Stimulated activated CD4-positive, alpha-beta T cell treated with anti-CD3 and anti-CD28 coated beads, TNF-alpha, amount 100 ng/mL, for 1 hour (primary cell): ENCODE measurements around the gene SLC46A1.

Source experiments
- DNase-seq, 3 donors: peaks; one replicate each; pipeline ENCODE4 v3.0.0-alpha.2; 2020; ENCODE audit warnings: low read depth in 3 of 3, low spot score in 1 of 3

The SLC46A1 gene

DNA sequence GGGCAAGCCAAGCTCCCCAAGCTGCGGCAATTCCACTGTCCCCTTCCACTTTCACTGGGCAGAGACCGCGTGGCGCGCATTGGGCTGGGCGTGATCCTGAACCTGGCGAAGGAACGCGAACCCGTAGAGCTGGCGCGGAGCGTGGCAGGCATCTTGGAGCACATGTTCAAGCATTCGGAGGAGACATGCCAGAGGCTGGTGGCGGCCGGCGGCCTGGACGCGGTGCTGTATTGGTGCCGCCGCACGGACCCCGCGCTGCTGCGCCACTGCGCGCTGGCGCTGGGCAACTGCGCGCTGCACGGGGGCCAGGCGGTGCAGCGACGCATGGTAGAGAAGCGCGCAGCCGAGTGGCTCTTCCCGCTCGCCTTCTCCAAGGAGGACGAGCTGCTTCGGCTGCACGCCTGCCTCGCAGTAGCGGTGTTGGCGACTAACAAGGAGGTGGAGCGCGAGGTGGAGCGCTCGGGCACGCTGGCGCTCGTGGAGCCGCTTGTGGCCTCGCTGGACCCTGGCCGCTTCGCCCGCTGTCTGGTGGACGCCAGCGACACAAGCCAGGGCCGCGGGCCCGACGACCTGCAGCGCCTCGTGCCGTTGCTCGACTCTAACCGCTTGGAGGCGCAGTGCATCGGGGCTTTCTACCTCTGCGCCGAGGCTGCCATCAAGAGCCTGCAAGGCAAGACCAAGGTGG, 24.7 kb downstream of the SLC46A1 start:
- no peak for DNase-seq

DNA sequence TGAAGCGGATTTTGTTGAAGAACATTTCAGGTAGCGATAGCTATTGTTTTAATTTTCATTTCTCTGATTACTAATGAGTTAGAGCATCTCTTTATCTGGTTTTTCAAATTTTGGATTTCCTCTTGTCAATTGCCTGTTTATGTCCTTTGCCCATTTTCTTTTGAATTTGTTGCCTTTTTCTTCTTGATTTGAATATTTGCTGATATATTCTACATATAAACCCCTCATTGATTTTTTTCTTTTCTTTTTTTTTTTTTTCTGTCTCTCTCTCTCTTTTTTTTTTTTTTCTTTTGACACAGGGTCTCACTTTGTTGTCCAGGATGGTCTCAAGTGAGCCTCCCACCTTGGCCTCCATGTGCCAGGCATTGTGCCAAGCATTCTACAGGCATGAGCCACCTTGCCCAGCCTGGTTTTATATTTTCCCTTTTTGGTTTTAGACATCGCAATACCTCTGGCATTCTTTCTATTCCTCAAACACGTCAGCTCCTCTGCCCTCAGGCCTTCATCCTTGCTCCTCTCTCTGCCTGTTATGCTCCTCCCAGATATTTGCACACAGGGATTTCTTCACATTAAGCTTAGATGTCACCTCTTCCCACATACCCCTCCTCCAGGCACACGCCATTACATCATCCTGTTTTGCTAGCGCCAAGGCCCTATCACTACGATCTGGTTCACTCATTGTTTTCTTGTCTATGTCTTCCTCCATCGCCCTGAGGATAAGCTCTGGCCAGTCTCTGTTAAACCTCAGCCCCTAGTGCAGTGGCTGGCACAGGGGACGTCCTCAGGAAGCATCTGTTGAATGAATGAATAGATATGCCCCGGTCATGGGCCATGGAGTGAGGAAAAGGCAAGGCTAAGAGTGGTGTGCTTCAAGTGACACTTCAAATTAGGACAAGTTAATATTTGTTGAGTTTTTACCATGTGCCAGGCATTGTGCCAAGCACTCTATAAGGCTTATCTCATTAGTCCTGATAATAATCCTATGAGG, 25.9 kb downstream of the SLC46A1 start:
- DNase-seq = no peak

DNA sequence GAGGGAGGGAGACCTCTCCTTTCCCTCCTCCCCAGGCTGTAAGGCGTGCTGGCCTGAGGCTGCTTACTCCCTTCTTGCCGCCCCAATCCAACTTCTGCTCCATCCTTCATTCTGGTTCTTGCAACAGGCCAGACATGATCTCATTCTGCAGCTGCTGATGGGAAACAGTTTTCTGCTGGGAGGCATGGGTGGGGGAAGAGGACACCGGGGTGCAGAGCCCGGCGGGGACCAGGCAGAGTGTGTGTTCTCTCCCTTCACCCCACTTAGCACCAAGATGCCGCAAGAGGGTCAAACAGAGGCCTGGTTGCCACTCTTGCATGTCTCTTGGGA, 33.1 kb downstream of the SLC46A1 start:
- no peak for DNase-seq

DNA sequence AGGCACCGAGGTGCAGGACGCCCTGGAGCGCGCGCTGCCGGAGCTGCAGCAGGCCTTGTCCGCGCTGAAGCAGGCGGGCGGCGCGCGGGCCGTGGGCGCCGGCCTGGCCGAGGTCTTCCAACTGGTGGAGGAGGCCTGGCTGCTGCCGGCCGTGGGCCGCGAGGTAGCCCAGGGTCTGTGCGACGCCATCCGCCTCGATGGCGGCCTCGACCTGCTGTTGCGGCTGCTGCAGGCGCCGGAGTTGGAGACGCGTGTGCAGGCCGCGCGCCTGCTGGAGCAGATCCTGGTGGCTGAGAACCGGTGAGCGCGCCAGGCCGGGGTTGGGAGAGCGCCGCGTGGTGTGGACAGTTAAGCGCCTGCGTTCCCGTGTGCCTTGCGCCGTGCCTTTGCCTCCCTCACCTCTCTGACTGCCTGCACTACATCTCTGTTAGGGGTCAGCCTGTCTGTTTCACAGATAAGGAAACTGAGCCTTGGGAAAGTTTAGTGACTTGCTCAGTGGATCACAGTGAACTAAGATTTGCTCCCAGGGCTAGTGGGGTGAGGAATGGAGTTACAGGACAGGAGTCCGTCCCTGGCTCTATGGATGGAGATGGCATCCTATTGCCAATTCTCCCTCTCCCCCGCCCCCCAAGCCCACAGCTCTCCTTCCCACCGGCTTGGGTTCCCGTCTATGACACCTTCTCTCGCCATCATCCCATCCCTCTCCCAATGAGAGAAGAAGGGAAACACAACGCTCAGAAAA, 33.6 kb downstream of the SLC46A1 start:
- DNase-seq = no peak

DNA sequence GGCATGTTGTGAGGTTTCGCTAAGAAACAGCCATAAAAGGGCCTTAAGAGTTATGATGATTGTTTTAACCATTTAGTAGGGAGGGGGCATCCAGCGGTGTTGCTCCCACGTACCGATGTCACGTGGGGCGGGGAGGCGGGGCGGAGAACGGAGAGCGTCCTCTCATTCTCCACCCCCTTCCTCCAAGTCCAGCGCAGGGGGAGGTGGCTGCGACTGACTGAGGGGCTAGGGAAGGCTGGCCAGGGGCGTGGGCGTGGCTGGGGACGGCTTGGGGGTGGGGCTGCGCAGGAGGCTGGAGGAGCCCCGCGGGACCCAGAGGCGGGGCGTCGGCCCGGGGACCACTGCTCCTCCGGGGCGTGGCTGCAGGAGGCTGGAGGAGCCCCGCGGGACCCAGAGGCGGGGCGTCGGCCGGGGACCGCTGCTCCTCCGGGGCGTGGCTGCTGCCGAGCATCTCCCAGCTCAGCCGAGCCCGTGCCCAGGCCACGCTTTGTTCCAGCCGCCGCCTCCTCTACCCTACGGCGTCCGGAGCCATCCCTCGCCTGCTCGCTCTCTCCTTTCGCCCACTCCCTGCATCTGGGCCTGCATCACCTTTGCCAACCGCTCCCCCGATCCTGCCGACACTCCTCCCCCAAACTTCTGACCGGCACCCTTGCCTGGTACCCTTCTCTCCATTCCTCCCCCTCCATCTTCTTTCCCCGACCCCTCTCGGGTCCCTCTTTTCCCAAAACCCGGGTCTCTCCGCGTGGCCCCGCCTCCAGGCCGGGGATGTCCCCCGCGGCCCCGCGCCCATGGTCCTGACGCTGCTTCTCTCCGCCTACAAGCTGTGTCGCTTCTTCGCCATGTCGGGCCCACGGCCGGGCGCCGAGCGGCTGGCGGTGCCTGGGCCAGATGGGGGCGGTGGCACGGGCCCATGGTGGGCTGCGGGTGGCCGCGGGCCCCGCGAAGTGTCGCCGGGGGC, 34.5 kb downstream of the SLC46A1 start, which contains the start of gene SARM1:
TSS of gene SARM1 (plus strand) at position 450 of the 958 bp plus-strand sequence. CDS start at position 789, 339 bp downstream.
- DNase-seq = peak; percentile 38 to 73 (median 50)

DNA sequence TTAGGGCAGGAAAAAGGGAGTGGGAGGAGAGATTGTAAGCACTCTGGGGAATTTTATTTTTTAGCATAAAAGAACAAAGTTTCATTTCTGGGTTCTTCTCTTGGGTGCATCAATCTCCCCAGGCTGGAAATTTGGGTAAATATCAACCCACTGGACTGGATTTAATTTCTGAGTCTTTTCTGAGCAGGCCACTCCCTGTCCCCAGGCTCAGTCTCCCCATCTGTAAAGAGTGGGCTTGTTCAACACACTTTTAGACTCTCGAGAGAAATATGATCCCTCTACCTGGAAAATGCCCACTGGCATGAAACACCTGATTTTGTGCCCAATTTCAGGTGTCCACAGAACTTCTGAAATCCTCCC, 35.3 kb downstream of the SLC46A1 start:
- no peak for DNase-seq

DNA sequence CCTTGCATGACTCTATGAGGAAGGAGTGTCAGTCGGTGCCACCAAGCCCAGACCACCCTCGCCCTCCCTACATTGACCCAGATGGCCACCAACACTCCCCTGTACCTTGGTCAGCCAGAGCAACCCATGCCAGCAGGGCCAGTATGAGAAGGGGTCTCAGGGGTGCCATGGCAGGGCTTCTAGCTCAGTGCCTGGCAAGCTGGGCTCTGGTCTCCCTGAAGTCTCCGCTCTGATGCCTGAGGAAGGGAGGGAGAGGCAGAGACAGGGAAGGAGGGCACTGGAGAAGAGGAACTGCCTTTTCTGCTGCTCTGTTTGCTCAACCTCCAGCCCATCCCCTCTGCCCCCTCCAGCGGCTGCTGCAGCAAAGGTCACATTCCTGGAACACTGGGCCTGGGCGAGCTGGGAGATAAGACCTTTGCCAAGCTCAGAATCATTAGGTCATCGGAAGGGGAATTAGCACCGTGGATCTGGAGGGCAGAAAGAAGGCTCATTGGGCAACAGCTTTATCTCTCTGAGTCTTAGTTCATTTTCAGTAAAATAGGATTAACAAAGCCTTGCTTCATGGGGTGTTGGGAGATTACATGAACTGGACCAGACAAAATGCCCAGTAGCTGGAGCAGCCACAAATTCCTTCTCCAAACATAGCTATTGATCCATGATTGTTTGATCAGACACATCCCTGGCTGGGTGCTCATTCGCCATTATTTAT, 35.8 kb downstream of the SLC46A1 start, which contains the start of gene VTN:
TSS of gene VTN (minus strand) at position 273 of the 709 bp plus-strand sequence. CDS start at position 169, 104 bp downstream.
- no peak for DNase-seq

DNA sequence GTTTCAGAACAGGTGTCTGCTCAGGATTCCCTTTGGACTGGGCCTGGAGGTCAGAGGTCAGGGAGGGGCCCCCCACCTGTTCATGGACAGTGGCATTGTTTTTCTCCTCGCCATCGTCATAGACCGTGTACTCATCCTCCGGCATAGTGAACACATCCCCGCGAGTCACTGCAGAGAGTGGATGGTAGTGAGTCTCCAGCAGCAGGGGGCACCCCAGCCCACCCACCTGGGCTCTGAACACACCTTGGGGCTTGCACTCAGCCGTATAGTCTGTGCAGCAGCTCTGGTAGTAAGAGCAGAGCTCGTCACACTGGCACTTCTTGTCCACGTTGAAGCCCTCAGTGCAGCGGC, 36.4 kb downstream of the SLC46A1 start:
- DNase-seq = no peak

DNA sequence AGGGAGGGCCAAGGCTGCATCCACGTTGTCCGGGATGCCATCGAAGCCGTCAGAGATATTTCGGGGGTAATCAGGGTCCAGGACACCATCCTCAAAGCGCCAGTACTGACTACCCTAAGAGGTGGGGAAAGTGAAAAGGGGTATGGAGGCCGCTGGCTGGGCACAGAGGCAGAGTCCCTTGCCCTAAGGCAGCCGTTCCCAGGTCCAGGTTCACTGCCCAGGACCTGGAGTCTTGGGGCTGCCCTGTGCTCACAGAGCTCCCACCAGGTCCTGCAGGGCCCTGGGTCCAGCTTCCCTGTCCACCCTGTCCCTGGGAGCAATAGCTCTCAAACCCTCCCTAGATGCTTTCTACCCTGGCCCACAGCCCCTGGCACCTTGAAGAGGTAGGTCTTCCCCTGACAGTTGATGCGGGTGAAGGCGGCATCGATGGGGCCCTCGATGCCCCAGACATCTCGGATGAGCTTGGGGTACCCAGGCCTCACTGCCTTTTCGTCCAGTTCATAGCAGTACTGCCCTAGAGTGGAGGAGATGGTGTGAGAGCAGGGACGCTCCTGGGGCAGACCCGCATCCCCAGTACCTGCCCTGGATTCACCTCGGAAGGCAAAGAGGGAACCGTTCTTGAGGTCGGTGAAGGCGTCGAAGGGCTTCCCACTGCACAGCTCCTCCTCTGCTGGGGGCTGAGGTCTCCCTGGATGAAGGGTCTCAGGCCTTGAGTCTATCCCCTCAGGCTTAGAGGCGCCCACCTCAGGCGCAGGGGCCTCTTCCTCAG, 36.9 kb downstream of the SLC46A1 start:
- no peak for DNase-seq

DNA sequence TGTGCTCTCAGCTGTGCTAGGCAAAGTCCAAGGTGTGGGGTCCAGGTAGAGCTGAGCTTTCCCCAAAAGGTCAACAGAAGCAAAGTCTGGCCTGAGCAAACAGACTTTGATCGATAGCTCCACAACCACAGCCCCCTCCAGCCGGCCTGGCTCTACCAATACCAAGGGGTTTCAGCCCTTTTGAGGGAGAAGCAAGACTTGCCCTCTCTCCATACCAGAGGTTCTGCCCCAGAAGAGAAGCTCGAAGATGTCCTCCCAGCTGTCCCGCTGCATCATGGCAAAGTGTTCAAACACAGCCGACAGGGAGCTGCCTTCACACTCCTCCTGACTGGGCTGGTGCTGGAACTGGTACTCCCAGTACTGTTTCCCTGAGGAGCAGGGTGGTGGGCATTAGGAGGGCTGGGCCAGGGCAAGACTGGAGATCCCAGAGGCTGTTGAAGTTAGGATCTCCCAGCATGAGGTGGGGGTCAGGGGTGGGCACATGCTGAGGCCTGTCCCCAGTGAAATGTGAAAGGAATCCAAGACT, 37.6 kb downstream of the SLC46A1 start:
- no peak for DNase-seq

DNA sequence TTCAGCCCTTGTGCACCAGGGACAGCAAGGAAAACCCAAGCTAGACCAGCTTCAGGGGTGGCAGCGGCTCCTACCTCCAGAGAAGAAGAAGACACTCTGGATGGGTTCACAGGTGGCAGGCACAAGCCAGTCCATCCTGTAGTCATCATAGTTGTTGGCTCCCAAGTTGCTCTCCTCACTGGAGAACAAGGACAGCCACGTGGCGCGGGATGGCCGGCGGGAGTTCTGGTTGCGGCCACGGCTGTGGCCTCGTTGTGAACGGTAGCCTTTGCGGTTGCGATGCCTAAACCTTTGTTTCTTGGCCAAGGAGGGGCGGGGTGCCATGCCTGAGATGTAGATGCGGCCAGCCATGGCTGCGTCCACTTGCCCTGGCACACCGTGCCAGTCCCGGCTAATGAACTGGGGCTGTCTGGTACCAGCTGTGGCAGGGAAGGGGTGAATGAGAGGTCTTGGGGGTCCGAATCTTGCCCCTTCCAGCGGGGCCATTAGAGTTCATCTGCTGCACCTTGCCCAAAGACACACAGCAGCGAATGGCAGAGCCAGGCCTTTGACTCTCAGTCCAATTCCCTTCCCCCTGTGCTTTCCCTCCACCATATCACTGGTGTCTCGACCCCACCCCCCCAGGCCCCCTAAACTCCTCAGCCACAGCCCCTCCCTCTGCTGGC, 38.2 kb downstream of the SLC46A1 start:
- DNase-seq = no peak

DNA sequence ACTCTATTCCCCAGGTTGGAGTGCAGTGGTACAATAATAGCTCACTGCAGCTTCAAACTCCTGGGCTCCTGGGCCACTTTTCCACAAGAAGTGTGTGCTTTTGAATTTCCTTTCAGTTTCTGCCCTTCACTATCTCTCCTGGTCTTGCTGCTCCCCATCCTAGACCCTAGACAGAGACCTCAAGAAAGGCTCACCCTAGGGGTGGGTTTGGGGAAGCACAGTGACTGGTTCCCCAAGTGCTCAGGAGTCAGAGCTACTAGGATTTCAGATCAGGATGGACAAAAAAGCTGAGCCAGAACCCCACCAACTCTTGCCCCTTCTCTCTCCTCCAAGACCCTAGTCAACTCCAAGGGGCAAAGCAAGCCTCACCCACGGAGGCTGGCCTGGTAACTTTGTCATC, 39.4 kb downstream of the SLC46A1 start:
- no peak for DNase-seq

DNA sequence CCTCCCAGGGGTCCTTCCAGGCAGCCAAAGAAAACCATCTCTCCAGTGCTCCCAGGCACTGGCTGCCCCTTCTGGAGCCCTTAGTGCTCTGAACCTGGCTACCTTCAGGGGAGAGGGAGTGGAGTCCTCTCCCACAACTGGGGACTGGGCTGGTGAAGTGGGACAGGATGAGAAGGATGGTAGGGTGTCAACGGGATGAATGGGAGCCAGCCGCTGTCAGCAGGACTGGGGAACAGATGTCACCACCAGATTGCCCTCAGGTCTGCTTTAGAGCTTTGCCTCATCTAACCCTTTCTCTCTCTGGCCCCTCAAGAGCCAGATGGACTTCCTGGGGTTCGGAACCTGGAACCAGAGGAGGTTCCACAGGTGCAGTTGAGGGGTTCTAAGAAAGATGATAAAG, 40.5 kb downstream of the SLC46A1 start:
- no peak for DNase-seq

DNA sequence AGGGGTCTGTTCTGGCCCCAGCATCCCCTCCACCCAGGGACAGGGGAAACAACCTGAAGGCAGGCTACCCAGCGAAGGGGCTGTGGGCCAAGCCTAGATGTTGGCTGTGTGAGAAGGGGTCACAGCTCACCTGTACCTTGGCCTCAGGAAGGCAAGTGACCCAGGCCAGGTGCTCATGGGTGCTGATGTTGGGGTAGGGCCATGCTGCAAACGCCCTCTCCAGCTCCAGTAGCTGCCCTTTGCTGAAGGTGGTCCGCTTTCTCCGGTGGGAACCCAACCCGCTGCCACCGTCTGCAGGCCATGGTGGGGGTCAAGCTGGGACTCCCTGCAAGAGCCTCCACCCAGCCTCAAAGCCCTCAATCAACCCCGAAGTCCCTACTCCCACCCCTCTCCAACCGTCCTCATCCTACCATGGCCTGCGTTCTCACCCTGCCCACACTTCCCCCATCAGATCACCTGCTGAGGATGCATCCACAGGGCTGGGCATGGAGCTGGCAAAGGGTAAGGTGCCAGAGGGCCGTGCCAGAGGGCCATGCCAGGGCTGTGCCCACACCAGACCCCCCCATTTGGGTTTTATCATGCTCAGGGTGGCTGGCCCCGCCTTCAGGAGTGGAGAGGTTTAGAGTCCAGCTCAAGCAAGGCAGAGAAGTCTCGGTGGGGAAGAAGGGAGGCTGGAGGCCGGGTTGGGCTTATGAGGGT, 41.2 kb downstream of the SLC46A1 start, which contains the start of gene SEBOX:
TSS of gene SEBOX (minus strand) at position 535 of the 699 bp plus-strand sequence. CDS start at position 487, 48 bp downstream.
- no peak for DNase-seq

DNA sequence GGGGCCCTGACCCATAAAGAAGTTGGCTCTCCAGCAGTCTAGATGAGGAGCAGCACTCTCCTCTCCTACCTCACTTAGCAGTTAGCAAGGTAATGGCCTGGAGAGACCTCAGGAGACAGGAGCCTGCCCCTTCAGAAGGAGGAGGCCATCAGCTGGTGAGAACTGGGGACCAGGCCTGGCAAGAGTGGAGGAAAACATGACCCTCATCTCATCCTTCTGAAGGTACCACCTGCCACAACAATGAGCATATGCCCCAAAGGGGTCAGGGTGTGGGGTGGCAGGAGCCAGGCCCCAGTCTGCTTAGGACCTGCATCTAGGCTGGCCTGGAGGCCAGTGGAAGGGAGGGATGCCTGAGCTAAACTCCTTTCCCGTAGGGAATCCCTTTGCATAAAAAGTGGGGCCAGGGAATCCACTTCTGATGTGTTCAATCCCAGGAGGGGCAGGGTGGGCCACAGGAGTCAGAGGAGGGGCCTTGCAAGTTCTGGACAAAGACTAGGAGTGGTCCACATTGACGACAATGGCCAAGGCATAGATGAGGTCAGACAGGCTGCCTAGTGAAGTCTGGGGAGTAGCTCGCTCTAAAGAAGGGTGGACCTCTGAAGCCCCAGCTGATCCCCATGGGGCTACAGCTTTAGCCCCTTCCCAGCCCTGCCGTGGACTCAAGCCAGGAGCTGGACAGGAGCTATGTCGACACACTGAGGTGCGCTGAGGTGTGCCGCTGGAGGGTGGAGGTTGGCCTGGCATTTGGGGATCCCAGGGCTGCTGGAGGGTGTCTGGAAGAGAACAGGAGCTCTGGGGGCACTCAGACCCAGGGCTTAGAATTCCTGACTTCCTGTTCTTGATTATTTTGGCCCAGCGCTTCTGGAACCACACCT, 42.0 kb downstream of the SLC46A1 start:
- DNase-seq = no peak

DNA sequence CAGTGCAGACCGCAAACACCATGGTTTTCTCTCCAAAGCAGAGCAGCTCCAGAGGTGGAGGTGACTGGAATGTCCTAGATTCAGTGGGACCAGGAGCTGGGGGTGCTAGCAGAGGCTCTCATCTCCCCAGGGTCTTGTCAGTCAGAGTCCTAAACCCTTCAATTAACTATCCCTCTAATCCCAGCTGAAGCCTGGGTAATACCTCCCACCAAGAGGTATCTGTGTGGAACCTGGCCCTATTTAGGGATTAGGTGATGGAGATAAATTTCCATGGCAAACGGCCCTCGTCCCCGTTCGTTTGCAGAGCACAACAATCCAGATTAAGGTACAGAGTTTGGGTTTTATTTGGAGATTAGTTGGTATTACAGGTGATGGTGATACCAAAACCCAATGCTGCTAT, 42.8 kb downstream of the SLC46A1 start:
- no peak for DNase-seq

DNA sequence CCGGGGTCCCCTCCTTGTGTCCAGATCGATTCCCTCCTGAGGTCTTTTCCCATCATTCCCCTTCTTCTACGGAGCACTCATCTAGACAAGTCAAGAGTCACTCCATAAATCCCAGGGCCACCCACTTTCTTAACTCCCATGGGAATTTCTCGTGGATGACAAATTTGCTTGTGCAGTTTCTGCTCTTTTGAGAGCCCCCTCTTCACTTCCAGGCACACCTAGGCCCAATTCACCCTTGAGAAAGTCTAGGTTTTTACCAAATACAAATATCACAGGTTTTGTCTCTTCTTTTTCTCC, 48.2 kb downstream of the SLC46A1 start:
- DNase-seq = no peak
